ENCODE measurements around the gene FBXW11.

The FBXW11 gene

DNA sequence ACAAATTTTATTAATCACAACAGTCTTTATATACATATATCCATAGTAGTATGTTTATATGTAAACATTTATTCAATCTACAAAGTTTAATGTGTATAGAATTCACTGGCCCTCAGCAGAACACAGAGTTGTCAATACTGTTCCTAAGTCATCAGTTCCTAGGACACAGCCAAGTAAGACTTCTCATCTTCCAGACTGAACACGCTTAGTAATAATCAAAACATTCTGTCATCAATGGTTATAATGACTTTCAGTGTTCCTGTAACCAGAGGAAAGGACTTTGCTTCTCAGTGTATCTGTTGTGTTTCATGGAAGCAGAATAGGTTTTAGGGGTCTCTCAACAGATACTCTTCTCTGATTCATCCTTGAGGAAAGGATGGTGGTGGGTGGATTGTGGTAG is 138.7 kb downstream of the FBXW11 start:
- Histone ChIP-seq H3K36me3 (ENCODE audit: control insufficient read depth, insufficient read depth, low read length) (peaks cover 1% of the 10 kb centered on the region), H3K4me3 (replicated peaks; ENCODE audit: low read depth, low read length) (no peak overlapping the region), H3K27me3 (replicated peaks; ENCODE audit: control insufficient read depth, insufficient read depth, low read length) (no peaks in the 10 kb centered on the region)
- no peak for TF ChIP-seq CTCF (IDR thresholded peaks at IDR 0.05; ENCODE audit: insufficient read depth, low read length, poor library complexity, severe bottlenecking)
- no peak for DNase-seq (ENCODE audit: extremely low read depth, insufficient read length)

DNA sequence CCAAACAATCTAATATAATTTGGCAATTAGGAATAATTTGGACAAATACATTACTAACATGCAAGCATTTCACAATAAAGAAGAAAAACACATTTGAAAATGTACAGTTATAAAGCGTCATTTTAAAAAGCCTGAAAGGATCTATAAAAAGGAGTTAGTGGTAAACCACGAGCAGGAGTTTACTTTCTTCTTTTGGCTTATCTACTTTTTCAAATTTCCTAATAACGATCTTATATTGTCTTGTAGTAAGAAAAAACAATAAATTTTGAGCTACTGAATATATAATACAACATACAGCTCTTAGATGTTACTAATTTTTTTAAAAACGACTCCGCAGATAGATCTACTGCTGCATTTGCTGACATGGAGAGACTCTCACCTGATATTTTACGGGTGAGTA is 141.0 kb downstream of the FBXW11 start:
- Histone ChIP-seq H3K36me3 (ENCODE audit: control insufficient read depth, insufficient read depth, low read length) (peaks cover 5% of the 10 kb centered on the region), H3K4me3 (replicated peaks; ENCODE audit: low read depth, low read length) (no peak overlapping the region), H3K27me3 (replicated peaks; ENCODE audit: control insufficient read depth, insufficient read depth, low read length) (no peaks in the 10 kb centered on the region)
- DNase-seq (ENCODE audit: extremely low read depth, insufficient read length): no peak
- TF ChIP-seq CTCF (IDR thresholded peaks at IDR 0.05; ENCODE audit: insufficient read depth, low read length, poor library complexity, severe bottlenecking): no peak

GRCh38 chr5:171863935-171864334 is 142.5 kb downstream of the FBXW11 start:
- no peak overlapping the region for H3K4me3 ChIP-seq (replicated peaks; ENCODE audit: low read depth, low read length)
- peaks cover 5% of the 10 kb centered on the region for H3K36me3 ChIP-seq (ENCODE audit: control insufficient read depth, insufficient read depth, low read length)
- H3K27me3 ChIP-seq (replicated peaks; ENCODE audit: control insufficient read depth, insufficient read depth, low read length): no peaks in the 10 kb centered on the region
- DNase-seq (ENCODE audit: extremely low read depth, insufficient read length): no peak
- TF ChIP-seq CTCF (IDR thresholded peaks at IDR 0.05; ENCODE audit: insufficient read depth, low read length, poor library complexity, severe bottlenecking): no peak

DNA sequence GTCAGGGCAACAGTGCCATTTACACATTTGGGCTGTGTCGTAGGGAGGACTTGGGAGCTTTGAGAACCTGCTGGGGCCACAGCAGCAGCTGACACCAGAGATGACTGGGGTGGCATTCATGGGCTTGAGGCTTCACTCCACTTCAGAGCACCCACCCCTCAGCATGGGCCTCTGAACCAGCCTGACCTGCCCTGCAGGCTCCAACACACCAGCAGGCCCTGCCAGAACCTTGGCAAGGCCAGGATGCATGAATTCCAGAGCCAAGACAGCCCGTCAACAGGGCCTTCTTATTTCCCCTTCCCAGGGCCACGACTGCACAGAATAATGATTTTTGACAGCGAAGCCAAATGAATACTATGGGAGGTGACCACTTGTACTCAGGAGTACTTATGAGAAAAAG is 143.8 kb downstream of the FBXW11 start:
- H3K4me3 ChIP-seq (replicated peaks; ENCODE audit: low read depth, low read length): no peak overlapping the region
- no peak for DNase-seq (ENCODE audit: extremely low read depth, insufficient read length)
- H3K27me3 ChIP-seq (replicated peaks; ENCODE audit: control insufficient read depth, insufficient read depth, low read length): no peaks in the 10 kb centered on the region
- peaks cover 4% of the 10 kb centered on the region for H3K36me3 ChIP-seq (ENCODE audit: control insufficient read depth, insufficient read depth, low read length)
- no peak for TF ChIP-seq CTCF (IDR thresholded peaks at IDR 0.05; ENCODE audit: insufficient read depth, low read length, poor library complexity, severe bottlenecking)

DNA sequence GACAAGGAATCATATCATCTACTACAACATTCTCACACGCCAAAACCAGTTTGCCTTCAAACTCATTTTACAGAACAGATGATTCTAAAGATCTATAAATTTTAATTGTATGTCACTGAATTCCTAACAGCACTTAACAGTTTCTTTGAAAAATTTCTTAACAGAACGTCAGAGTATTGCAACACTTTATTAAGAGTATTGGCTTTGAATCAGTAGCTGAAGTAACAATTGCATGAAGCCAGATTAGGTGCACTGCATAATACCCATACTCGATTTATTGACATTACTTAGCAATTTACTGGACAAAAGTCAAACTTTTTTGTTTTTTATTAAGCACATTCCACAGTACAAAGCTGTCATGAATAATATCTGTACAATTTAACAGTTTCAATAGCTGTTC is 145.1 kb downstream of the FBXW11 start:
- TF ChIP-seq CTCF (IDR thresholded peaks at IDR 0.05; ENCODE audit: insufficient read depth, low read length, poor library complexity, severe bottlenecking): no peak
- Histone ChIP-seq H3K27me3 (replicated peaks; ENCODE audit: control insufficient read depth, insufficient read depth, low read length) (no peaks in the 10 kb centered on the region), H3K4me3 (replicated peaks; ENCODE audit: low read depth, low read length) (no peak overlapping the region), H3K36me3 (ENCODE audit: control insufficient read depth, insufficient read depth, low read length) (peaks cover 4% of the 10 kb centered on the region)
- no peak for DNase-seq (ENCODE audit: extremely low read depth, insufficient read length)

GRCh38 chr5:171858303-171858702 is 148.1 kb downstream of the FBXW11 start:
- TF ChIP-seq CTCF (IDR thresholded peaks at IDR 0.05; ENCODE audit: insufficient read depth, low read length, poor library complexity, severe bottlenecking): peak; percentile 61
- H3K36me3 ChIP-seq (ENCODE audit: control insufficient read depth, insufficient read depth, low read length): peaks cover 4% of the 10 kb centered on the region
- H3K27me3 ChIP-seq (replicated peaks; ENCODE audit: control insufficient read depth, insufficient read depth, low read length): no peaks in the 10 kb centered on the region
- H3K4me3 ChIP-seq (replicated peaks; ENCODE audit: low read depth, low read length): no peak overlapping the region
- DNase-seq (ENCODE audit: extremely low read depth, insufficient read length): no peak

Measured in GM06990 (cell line).